Large intestine (tissue), 3 donors: Measurements from ENCODE around the gene SUSD6. TPM values are rescaled to one million over a fixed set of nuclear protein-coding genes. Genes with fewer than 3 reads are reported as not detected.
"Not testable (repeated sequence)": the region's sequence is repeated elsewhere in the genome, so short reads cannot be mapped to it uniquely, and the experiment has no call there.

ENCODE experiments used
- DNase-seq, 2 donors: peaks; one replicate each; pipeline versions ENCODE4 v3.0.0 to v3.0.0-alpha.2; 2013
- H3K27ac ChIP-seq: one replicate; pipeline ENCODE4 v1.5.1; 2013; ENCODE audit warnings: low read length
- H3K27me3 ChIP-seq: 2 replicates; pipeline ENCODE4 v1.6.1; 2013; ENCODE audit warnings: low read length; ENCODE audit not compliant: control insufficient read depth, insufficient read depth
- H3K36me3 ChIP-seq: 2 replicates; pipeline ENCODE4 v1.6.1; 2013; ENCODE audit warnings: low read length; ENCODE audit not compliant: control insufficient read depth, insufficient read depth
- H3K4me1 ChIP-seq: one replicate; pipeline ENCODE4 v1.6.1; 2013; ENCODE audit warnings: low read length; ENCODE audit not compliant: control insufficient read depth, insufficient read depth
- H3K4me3 ChIP-seq: one replicate; pipeline ENCODE4 v1.5.1; 2013; ENCODE audit warnings: low read length
- H3K9me3 ChIP-seq: one replicate; pipeline ENCODE4 v1.6.1; 2013; ENCODE audit warnings: mild to moderate bottlenecking, low read depth, low read length, moderate library complexity; ENCODE audit not compliant: control insufficient read depth
- WGBS: methylation state at CpG from one replicate; pipeline ENCODE4 v1.1.5; 2013; ENCODE audit warnings: low lambda C conversion rate; ENCODE audit not compliant: insufficient coverage; 5-methylcytosine and 5-hydroxymethylcytosine counted together
- polyA plus RNA-seq: library from polyadenylated mRNA; unstranded; fragments of 120-200 nt; gene quantifications from one replicate; pipeline ENCODE4 v1.2.1, GENCODE V29; 2013

Gene SUSD6
- polyA plus RNA-seq, 1 donor, result 40.4 TPM

DNA sequence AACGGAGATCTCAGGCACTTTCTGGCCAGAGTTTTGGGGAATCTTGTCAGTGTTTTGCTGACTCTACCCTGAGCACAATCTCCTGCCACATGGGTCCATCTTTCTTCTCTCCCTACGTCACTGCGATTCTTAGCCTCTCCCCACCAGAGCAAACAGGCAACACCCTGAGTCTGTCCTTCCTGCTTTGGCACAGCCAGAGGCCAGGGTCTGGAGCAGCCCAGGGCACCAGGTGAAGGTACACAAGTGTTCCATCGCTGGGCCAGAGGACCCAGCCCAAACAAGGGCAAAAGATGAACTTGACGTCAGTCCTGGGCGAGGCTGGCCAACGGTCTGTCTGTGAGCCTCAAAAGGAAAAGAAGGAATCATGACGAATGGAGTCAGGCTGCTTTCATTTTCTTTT is 24.0 kb upstream of the SUSD6 start:
- no peak overlapping the region for H3K4me3 ChIP-seq
- no peaks in the 10 kb centered on the region for H3K9me3 ChIP-seq
- H3K36me3 ChIP-seq, result no peaks in the 10 kb centered on the region
- no peaks in the 10 kb centered on the region for H3K27me3 ChIP-seq
- no peaks in the 10 kb centered on the region for H3K4me1 ChIP-seq
- H3K27ac ChIP-seq, result no peak overlapping the region
- whole genome bisulfite sequencing, result no CpG with 5 or more reads among the region's 8 CpGs
- DNase-seq, result no peak

DNA sequence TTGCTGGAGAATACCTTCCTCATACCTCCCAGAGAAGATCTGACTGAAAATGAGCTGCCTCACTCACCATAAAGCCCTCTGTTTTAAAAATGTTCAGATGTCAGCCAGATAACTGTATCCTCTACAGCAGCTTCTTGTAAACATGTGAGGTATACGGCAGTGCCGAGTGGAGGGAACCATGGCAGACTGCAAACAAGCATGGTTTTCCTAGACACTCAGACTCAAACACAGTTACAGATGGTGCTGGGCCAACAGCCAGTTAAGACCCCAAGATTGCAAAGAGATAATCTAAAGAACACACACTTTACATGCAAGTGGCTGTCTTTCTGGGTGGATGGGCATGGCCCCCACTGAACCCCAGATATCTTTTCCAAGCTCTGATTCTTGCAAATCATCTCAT is 20.1 kb upstream of the SUSD6 start:
- H3K4me1 ChIP-seq, result no peaks in the 10 kb centered on the region
- H3K36me3 ChIP-seq, result no peaks in the 10 kb centered on the region
- no peak for DNase-seq
- H3K9me3 ChIP-seq, result no peaks in the 10 kb centered on the region
- no peaks in the 10 kb centered on the region for H3K27me3 ChIP-seq
- H3K27ac ChIP-seq, result no peak overlapping the region
- H3K4me3 ChIP-seq, result no peak overlapping the region
- WGBS, result no CpG with 5 or more reads among the region's 2 CpGs

DNA sequence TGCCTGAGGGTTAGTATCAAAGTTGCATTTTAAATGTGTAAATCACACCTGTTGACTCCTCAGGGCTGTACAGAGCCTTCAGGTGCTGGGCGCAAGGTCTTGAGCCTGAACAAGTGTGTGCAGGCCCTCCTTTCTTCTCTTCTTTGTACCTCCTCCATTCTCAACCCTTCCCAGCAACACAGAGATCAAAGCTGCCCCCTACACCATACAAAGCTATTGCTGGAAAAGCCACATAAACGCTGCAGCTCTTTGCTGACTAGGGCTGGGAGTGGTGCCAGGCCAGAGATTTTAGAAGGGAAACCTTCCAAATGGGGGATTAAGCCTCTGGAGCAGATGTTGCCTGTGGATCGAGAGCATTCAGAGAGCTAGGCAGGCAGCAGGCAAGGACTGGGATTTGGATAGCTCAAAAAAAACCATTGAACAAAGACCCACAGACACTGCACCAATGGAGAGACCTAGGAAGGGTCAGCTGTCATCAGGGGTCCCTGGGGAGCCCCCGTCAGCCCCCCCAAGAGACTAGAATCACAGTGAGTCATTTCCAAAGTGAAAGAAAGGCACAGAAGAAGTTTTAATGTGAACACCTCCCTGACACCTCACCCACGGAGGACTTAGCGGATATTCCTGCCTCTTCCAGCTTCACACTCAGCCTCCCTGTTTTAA is 18.2 kb upstream of the SUSD6 start:
- Histone ChIP-seq H3K27ac (no peak overlapping the region), H3K36me3 (no peaks in the 10 kb centered on the region), H3K4me1 (no peaks in the 10 kb centered on the region), H3K4me3 (no peak overlapping the region), H3K27me3 (no peaks in the 10 kb centered on the region), H3K9me3 (no peaks in the 10 kb centered on the region)
- 71% methylated on average over 3 of the region's 6 CpGs for WGBS
- peak in 1 of 2 donors; percentile 27 for DNase-seq

DNA sequence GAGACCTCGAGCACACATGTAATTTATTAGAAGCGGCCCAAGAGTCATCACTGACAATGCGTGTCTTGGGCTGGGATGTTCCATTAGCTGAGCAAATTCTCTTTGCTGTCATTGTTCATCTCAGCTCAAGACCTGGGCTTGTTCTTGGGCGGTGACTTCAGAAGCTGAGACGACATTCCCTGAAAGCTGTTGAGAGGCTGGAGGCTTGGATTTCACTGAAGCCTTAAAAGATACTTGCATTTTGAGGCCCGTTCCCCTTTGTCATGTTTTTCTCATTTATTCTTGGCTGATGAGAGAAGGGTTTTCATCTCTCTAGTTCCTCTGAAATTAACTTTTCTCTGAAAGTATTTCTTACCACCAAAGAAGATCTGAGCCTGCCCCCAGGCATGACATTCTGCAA is 16.6 kb upstream of the SUSD6 start:
- WGBS, result 100% methylated on average over 2 of the region's 6 CpGs
- no peak overlapping the region for H3K4me3 ChIP-seq
- H3K27me3 ChIP-seq, result no peaks in the 10 kb centered on the region
- H3K4me1 ChIP-seq, result no peaks in the 10 kb centered on the region
- DNase-seq, result no peak
- H3K27ac ChIP-seq, result no peak overlapping the region
- no peaks in the 10 kb centered on the region for H3K36me3 ChIP-seq
- H3K9me3 ChIP-seq, result no peaks in the 10 kb centered on the region

DNA sequence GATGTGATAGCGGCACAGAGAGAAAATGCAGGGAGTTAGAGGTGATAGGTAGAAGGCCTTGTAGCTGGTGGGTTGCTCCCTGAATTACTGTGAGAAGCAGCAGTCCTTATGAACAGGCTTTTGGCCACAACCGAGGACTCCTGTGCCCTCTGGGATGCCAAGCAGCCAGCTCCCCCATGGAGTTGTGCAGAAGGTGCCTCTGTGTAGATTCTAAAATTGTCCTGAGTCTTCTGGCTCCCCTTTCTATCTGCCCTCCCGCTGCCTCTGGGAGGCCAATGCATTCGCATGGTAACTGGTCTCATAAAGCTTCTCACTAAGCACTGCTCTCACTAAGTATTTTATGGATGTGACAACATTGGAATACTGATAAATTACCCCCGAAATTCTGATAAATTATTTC is 16.1 kb upstream of the SUSD6 start:
- Histone ChIP-seq H3K4me1 (no peaks in the 10 kb centered on the region), H3K27ac (no peak overlapping the region), H3K4me3 (no peak overlapping the region), H3K36me3 (no peaks in the 10 kb centered on the region), H3K27me3 (no peaks in the 10 kb centered on the region), H3K9me3 (no peaks in the 10 kb centered on the region)
- WGBS, result 100% methylated on average over 1 of the region's 5 CpGs
- no peak for DNase-seq

DNA sequence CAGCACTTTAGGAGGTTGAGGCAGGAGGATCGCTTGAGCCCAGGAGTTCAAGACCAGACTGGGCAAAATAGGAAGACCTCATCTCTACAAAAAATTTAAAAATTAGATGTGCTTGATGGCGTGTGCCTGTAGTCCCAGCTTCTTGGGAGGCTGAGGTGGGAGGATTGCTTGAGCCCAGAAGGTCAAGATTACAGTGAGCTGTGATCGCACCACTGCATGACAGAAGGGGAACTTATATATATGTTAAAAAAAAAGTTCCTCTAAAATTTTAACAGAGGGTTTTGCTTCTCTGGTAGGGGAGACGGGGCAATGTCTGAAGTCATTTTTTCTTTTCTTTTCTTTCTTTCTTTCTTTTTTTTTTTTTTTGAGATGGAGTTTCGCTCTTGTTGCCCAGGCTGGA is 12.0 kb upstream of the SUSD6 start:
- H3K36me3 ChIP-seq, DNase-seq, H3K27ac ChIP-seq, H3K4me3 ChIP-seq, H3K4me1 ChIP-seq, H3K9me3 ChIP-seq, H3K27me3 ChIP-seq: not testable (repeated sequence)
- 92% methylated on average over 2 of the region's 5 CpGs for WGBS

DNA sequence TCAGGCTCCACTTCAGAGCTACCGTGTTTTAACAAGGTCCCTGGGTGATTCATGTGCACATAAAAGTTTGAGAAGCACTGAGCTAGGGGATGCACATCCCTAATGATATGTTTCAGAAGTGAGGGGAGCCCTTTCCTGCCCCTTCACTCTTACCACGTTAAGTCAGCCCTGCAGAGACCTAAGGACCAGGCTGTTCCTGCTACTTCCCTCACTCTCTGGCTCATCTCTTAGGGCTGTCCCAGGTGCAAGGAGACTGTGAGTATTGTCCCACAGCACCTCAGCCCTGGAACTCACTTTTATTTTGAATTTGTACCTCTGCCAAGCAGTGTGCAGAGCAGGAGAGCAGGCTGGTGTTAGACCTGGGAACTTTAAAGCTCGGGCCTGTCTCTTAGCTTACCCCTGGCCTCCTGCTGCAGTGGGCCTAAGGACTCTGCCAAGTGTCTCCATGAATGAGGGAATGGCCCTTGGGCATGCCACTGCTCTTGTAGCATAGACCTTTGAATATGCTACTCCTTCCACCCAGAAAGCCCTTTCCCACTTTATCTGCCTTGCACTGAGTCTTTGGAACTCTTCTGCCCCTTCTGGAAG is 11.0 kb upstream of the SUSD6 start:
- DNase-seq, result no peak
- H3K9me3 ChIP-seq, result no peaks in the 10 kb centered on the region
- WGBS, result no CpG with 5 or more reads among the region's 3 CpGs
- peaks cover 1% of the 10 kb centered on the region for H3K4me1 ChIP-seq
- H3K27ac ChIP-seq, result no peak overlapping the region
- H3K4me3 ChIP-seq, result no peak overlapping the region
- no peaks in the 10 kb centered on the region for H3K36me3 ChIP-seq
- H3K27me3 ChIP-seq, result no peaks in the 10 kb centered on the region

DNA sequence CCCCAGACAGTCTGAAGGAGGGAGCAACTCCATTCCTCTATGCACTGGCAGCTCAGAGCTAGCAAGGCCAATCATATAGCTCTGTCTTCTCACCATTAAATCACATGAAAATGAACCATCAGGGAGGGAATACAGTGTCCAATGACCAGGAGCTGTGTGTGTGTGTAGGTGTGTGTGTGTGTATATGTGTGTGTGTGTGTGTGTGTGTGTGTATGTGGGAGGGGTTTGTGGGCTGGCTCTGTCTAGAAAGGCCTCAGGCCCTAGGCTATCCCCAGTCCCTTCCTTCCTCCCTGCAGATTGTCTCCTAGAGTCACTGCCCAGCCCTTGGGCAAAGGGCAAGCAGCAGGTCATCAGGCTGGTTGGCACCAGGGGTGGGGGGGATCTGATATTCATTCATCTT is 5.7 kb upstream of the SUSD6 start:
- Histone ChIP-seq H3K9me3 (no peaks in the 10 kb centered on the region), H3K27ac (peak overlapping the region; percentile 78), H3K4me1 (peaks cover 32% of the 10 kb centered on the region), H3K4me3 (no peak overlapping the region), H3K27me3 (no peaks in the 10 kb centered on the region), H3K36me3 (no peaks in the 10 kb centered on the region)
- peak in 1 of 2 donors; percentile 61 for DNase-seq

DNA sequence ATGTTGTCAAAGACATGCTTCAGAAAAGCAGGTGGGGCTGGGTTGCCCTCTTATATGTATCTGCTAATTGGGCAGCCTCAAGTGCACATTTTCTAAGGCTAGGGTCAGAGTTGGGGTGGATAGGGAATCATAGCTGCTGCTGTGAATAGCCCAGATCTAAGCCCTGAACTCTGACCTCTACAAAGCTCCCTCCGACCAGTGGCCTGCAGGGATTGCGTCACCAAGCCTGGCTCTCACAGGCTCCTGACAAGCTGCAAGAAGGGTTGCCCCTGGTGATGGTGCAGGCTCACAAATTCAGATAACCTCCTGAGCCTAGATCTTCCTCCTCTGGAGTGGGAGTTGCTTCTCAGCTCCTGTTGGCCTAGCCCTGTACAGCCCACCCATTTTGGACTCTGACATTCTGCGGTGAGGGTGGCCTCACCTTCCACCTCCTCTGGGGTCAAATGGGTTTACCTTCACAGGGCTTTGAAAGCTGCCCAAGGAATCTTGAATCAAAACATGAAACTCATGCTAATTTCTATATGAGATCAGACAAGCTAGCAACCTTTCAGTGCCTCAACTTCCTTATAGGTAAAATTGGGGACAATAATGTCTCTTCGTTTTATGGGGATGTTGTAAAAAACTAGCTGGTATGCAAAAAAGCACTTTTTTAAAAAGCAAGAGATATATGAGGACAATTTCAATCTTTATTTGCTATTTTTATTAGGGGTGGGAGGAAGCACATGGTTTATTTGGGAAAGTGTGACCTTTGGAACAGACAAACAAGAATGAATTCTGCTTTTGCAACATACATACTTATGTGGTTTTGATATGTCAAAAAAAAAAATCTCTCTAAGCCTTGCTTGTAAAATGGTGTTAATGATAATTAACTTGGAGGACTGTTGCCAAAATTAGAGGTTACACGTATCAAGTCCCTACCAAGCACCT is 4.9 kb upstream of the SUSD6 start:
- no peaks in the 10 kb centered on the region for H3K36me3 ChIP-seq
- peak overlapping the region; percentile 78 for H3K27ac ChIP-seq
- no peak overlapping the region for H3K4me3 ChIP-seq
- no peaks in the 10 kb centered on the region for H3K27me3 ChIP-seq
- H3K4me1 ChIP-seq, result peaks cover 35% of the 10 kb centered on the region
- peak in 1 of 2 donors; percentile 74 for DNase-seq
- no peaks in the 10 kb centered on the region for H3K9me3 ChIP-seq
- 17% methylated on average over 1 of the region's 5 CpGs for WGBS

DNA sequence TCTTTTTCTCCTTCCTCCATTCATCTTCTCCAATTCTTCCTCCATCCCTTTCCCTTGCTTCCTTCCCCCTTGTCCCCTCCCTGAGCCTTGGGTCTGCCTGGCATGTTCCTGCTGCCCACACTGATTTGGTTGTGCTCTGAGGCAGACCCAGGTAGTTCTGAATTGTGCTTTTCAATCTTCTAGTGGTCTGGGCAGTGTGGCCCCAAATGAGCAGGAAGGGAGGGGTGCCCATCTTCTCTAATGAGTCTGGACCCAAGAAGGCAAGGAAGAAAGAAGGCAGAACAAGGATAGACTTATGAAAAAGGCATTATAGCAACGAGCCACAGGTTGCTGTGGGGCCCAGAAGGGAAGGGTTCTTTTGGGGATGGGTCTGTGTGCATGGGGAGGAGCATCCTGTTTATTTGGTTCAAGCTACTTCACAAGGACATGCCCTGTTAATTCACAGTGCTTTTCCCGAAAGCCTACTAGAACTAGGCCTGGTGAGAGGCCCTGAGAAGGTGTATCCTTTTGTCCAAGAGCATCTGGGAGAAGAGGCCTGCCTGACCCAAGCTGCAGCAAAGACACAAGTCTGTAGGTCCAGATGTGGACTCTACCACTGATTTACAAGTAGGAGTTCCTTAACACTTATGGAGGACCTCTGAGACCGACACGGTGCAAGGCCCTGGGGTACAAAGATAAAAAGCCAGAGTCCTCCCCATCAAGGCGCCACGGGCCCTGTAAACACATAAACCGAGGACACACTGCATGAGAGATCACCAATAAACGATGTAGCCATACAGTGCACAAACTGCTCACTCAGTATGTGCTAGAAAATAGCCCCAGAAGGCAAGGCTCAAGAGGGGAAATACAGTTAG is 1.1 kb upstream of the SUSD6 start:
- Histone ChIP-seq H3K4me3 (peak overlapping the region; percentile 58), H3K27me3 (no peaks in the 10 kb centered on the region), H3K27ac (peak overlapping the region; percentile 74), H3K9me3 (no peaks in the 10 kb centered on the region), H3K4me1 (peaks cover 62% of the 10 kb centered on the region), H3K36me3 (no peaks in the 10 kb centered on the region)
- no CpG with 5 or more reads among the region's 8 CpGs for WGBS
- DNase-seq, result peak in 1 of 2 donors; percentile 58
